HG02623 (cell line): Measurements from ENCODE around the gene EEFSEC.

Experiments used
- ATAC-seq: cut with Tn5 transposase; IDR thresholded peaks from one replicate; pipeline ENCODE4 v1.9.1; 2021; ENCODE audit warnings: moderate library complexity; ENCODE audit not compliant: unreplicated experiment

EEFSEC gene, protein sequence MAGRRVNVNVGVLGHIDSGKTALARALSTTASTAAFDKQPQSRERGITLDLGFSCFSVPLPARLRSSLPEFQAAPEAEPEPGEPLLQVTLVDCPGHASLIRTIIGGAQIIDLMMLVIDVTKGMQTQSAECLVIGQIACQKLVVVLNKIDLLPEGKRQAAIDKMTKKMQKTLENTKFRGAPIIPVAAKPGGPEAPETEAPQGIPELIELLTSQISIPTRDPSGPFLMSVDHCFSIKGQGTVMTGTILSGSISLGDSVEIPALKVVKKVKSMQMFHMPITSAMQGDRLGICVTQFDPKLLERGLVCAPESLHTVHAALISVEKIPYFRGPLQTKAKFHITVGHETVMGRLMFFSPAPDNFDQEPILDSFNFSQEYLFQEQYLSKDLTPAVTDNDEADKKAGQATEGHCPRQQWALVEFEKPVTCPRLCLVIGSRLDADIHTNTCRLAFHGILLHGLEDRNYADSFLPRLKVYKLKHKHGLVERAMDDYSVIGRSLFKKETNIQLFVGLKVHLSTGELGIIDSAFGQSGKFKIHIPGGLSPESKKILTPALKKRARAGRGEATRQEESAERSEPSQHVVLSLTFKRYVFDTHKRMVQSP

DNA sequence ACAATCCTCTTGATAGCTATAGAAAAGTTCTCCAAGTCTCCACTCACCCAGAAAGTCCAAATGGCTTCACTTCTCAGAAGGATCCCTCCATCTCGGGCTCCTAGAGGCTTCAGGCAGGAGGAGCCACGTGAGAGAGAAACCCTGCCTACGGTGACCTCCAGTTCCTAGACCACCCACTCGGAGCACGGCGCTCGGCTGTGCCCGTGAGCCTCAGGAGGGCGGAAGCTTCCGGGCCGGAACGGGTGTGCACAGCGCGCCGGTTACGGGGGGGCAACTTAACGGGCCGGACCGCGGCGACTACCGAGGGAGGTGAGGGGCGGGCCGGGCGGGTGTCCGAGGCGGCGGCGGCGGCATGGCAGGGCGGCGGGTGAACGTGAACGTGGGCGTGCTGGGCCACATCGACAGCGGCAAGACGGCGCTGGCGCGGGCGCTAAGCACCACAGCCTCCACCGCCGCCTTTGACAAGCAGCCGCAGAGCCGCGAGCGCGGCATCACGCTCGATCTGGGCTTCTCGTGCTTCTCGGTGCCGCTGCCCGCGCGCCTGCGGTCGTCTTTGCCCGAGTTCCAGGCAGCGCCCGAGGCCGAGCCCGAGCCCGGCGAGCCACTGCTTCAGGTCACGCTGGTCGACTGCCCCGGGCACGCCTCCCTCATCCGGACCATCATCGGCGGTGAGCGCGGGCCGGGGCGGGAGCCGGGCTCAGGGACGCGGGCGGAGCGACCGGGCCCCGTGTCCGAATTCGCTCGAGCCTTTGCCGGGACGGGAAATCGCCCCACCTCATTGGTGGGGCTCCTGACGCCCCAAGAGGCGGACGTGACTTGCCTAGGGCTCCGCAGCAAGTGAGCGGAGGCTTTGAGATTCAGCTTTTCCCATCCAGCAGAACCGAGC, at the start of gene EEFSEC:
Gene EEFSEC (plus strand): TSS at position 326 of the 886 bp plus-strand sequence. CDS start 27 bp downstream, at position 353.
- ATAC-seq: peak; percentile 93

DNA sequence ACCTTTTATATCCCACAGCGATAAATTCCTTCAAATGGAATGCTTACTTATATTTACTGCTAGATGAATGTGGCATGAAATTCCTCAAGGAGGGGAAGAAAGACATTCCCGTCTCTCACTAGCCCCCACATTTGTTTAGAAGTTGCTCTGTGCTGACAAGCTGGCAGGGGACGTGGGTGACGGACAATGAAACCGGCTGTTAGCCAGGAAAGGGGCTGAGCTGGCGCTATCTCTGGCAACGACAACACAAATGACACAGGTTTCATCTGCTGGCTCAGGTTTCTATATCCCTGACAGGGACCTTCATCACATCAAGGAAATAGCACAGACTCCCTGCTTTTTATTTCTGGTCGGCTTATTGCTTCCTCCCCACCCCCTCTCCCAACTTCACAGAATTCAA, 45.4 kb upstream of the EEFSEC start:
- ATAC-seq: no peak

DNA sequence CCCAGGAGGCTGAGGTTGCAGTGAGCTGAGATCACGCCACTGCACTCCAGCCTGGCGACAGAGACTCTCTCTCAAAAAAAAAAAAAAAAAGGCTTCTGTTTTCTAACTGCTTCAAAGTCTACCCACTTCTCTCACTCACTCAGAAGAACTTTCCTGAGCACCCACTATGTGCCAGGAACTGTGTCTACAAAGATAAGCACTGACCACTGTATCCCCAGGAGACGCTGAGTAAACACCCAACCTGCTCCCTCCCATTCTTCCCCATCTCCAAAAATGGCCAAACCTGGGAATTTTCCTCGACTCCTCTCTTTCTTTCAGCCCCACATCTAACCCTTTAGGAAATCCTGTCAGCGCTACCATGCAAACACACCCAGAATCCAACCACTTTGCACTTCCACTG, 42.1 kb upstream of the EEFSEC start:
- no peak for ATAC-seq

DNA sequence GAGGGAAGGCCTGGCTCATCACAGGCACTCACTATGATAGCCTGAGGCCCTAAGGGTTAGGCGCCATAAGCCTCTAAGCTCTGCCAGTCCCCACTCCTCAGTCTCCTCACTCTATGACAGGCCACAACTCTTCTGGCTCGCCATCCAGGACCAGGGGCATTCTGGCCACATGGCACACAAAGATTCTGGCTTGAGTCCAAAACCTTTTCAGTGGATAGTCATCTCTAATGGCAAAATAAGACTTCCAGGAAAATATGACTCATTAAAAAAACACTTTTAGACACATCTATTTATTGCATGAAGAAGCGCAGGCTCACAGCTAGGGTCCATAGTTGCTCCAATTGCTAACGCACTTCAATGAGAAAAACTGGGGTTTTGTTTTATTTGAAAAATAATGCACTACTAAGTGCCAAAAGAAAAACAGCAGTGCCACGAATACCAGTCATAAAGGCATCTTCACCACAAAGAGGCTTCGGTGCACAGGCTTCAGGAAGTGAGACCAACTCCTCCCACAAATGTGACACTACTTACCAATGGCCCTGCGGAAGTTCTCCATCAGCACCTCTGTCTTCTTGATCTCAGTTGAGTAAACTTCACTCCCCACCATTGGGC, 40.8 kb upstream of the EEFSEC start:
- ATAC-seq: no peak

DNA sequence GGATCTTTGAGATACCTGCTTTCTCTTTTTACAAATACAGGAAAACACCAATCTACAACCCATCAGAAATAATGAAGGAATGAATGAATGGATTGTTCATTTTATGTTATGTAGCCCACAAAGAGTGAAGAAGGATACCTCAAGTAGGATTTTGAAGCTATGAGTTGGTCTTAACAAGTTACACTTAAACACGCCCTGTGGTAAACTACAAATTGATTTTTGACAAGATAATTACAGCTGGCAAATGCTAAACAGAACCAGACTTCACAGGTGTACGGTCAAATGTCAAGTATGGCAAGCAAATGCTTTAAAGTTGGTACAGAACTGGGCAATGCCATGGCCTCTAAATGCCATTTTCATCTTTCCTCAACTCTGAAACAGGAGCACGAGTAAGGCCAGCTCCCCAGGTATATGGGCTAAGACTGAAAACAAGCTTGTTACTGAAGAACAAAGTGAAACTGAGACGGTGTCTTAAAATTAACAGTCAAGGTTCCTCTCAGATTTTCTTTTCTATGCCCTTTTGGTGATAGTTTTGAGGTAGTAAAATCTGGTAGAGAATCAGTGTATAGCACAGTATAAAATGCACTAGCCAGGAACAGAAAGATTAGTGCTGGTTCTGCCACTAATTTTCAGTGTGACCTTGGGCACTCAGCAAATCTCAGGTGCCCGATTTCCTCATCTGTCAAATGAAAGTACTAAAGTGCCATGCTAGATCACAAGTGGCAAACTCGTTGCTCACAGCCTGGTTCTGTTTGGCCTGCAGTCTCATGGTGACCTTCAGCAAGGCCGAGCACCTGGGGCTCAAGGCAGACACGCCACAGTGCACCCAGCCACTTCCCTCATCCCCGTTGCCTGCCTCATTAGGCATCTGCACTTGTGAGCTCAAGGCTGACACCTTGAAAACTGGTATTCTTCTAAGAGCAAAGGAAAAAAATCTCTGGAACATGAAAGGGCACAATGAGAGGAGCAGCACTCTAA, 39.2 kb upstream of the EEFSEC start:
- peak; percentile 47 for ATAC-seq

DNA sequence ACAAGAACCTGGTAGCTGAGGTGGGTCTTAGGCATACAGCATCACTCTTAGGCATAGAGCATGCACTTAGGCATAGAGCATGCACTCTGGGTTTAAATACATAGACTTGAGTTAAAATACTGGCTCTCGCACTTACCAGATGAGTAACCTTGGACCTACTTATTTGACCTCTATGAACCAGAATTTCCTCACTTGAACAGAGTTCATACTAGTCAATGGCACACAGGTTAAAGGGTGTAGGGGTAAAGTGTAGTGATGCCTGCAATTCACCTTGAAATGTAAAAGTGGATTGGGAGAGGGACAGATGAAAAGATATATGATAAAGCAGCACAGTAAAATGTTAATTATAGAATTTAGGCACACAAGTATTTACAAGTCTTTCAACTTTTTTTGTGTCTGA, 31.3 kb upstream of the EEFSEC start:
- ATAC-seq: no peak

DNA sequence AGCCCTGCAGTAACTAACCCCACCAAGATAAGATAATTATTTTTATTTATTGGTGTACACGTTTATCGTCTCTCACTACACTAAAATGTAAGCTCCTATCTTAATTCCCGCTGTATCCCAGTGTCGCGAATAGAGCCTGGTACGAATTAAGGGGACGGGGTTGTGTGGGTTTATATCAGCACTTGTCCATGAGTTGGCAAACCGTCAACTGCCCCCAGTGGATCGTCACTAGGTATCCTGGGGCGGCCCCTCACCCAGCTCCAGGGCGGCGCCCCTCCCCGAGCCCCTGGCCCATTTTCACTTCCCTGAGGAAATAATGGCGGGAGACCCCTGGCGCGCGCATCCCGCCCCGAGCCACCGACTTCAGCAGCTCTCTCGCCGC, 30.1 kb upstream of the EEFSEC start:
- ATAC-seq: no peak

DNA sequence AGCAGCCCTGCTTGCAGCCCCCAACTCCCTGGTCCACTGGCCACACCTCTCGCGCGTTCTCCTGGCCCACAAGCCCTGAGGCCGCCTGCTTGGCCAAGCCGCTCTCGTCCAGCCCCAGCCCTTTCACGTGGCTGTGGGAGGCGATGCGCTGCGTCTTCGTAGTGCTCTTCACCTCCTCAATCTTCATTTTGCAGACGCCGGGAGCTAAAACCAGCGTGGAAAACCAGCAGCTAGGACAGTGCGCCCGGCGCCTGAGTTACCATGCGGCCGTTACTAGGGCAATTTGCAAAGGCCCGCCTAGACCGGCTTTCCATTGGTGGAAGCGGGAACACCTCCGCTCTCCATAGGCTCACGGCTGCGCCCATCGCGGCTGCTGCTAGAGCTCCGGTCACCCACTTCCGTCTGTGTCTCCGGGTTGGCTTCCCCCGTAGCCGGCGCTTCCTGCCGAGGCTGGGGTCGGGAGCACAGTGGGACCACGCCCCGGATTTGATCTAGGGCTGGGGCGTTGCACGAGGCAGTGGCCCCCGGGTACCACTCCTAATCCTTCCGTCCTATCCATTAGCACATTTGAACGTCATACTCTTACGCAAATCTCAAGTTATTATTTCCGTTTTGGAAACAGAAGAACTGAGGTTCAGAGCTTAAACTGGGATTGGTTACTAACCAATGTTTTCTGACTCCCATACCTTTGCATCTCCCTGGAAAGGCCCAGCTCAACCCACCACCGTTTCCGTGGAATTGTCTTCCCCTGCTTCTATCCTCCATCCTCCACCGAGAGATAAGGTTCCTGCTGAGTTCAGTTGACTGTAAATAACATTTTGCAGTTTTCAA, 29.5 kb upstream of the EEFSEC start, which contains the start of gene RUVBL1:
Gene RUVBL1 (minus strand): TSS at position 275 of the 831 bp plus-strand sequence. CDS start 88 bp downstream, at position 187.
- ATAC-seq: peak; percentile 98

DNA sequence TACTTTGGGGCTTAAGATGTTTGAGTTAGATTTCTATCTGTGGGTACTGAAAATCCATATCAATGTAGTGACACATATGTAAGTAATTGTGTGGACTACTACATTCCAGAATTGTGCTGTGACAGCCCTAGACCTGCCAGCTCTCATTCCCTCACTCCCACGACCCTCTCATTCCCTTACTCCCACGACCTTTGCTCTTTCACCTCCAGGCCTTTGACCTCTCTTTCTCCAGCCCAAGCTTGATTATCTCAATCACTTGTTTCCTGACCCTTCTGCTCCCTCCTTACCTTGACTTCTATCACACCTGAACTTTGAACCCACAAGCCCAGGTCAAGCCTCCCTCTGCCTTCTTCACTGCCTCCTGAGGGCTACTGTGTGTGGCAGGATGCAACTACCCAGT, 26.0 kb upstream of the EEFSEC start:
- ATAC-seq: no peak

DNA sequence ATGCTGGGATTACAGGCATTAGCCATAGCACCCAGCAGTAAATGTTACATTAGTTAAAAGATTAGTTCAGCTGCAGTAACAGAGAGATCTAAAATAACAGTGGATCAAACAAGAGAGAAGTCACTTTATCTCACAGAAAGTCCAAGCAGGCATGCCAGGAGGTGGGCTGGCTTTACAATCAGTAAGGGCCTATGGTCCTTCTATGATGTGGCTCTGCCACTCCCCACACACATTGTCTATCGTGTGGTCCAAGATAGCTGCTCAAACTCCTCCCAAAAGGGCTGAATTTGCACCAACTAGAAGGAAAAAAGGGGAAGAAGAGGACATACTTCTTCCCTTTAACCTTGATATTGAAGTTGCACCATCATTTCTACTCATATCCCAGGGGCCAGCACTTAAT, 25.0 kb upstream of the EEFSEC start:
- ATAC-seq: no peak

DNA sequence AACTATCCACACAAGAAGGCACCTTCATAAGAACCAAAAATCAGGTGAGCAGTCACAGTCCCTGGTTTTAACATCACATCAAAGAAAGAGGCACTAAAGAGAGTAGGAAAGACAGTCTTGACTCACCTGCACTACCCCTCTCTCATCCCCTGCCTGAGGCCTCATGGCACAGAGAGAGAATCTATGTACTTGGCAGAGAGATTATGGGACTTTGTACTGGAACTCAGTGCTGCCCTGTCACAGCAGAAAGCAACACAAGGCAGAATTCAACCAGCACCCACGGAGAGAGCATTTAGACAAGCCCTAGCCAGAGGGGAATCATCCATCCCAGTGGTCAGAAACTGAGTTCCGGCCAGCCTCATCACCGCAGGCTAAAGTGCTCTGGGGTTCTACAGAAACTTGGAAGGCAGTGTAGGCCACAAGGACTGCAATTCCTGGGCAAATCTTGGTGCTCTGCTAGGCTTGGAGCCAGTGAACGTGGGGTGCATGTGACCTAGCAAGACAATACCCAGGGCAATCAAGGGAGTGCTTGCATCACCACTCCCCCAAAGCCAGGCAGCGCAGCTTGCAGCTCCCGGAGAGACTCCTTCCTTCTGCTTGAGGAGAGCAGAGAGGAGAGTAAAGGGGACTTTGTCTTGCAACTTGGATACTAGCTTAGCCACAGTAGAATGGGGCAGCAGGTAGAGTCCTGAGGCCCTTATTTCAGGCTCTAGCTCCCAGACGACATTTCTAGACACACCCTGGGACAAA, 21.2 kb upstream of the EEFSEC start:
- ATAC-seq: no peak

DNA sequence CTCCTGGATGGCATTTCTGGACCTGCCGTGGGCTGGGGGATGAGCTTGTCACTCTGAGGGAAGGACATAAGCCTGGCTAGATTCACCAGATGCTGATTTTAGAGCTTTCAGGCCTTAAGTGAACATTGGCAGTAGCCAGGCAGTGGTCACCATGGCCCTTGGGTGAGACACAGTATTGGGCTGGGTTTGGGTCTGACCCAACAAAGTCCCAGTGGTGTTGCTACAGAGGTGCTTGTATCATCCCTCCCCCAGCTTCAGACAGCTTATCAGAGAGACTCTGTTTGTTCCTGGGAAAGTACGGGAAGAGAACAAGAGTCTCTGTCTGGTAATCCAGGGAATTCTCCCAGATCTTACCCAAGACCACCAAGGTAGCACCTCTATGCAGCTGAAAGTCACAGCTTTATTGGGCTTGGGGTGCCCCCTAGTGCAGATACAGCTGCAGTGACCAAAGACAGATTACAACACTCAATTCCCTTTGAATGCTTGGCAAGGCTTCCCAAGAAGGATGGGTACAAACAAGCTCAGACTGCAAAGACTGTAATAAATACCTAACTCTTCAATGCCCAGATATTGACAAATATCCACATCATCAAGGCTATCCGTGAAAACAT, 19.9 kb upstream of the EEFSEC start:
- ATAC-seq: no peak

DNA sequence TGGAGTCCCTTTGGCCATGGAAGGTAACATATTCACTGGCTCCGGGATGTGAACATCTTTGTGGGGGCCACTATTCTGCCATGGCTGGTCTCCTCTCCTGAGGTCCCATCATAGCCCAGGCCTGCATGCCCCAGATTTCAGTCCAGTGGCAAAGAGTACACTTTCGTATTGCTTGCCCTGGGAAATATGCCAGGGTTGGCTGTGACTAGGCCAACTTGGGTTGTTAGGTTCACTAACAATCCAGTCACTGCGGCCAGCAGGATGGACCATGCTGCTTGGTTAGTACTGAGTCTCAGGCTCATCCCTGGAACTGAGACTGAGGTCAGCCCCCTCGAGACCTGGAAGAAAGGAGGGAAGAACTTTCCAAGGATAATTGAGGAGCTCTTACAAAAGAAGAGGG, 9.8 kb upstream of the EEFSEC start:
- no peak for ATAC-seq

DNA sequence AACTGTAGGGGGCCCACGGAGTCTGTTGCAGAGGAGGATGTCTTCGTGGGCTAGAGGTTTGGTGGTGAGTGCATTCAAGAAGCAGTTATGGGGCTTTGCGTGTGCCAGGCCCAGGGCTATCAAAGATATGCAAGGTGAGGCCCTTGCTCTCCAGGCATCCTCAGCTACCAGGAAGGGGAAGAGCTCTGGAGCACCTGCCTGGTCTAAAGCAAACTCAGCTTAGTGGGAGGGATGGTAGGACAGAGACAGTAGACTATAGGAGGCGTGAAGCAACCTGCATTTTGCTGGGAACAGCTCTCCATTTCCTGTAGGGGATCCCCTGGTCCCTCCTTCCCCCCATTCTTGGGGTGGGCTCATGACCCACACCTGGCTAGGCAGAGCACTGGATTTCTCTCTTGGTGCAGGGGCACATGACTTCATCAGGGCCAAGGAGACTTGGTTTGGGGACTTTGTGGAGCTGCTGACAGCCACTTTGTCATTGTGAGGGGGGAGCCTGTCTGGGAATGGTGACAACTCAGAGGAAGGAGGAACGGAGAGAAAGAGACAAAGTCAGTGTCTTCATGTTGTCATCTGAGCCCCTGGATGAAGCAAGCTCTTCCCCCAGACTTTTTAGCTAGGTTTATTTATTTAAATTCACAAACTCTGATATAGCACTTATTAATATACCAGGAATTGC, 8.6 kb upstream of the EEFSEC start:
- ATAC-seq: no peak

DNA sequence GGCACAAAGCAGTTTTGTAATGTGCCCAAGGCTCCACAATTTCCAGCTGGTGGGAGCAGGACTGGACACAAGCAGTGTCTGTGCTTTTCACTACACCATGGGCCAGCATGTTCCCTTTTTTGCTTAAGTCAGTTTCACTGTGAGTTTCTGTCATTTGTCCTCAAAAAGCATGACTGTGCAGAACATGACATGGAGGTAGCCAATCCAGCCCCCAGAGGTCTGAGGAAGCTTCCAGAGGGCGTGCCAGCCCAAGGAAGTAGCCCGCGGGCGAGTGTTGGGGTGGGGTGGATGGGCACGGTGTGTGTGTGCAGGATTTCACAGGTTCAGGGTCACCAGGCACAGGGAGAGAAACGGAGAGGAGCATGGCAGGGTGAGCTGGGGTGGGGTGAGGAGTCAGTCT, 8.0 kb upstream of the EEFSEC start:
- ATAC-seq: no peak

DNA sequence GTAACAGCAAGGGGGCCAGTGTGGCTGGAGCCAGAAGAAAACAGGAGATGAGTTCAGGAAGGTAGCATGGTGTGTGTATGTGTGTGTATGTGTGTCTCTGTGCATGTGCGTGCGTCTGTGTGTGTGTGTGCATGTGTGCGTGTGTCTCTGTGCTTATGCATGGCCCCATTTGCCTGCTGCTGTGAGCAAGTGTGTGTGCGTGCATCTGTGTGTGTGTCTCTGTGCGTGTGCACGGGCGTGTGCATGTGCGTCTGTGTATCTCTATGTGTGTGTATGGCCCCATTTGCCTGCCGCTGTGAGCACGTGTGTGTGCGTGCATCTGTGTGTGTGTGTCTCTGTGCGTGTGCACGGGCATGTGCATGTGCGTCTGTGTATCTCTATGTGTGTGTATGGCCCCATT, 7.1 kb upstream of the EEFSEC start:
- no peak for ATAC-seq

DNA sequence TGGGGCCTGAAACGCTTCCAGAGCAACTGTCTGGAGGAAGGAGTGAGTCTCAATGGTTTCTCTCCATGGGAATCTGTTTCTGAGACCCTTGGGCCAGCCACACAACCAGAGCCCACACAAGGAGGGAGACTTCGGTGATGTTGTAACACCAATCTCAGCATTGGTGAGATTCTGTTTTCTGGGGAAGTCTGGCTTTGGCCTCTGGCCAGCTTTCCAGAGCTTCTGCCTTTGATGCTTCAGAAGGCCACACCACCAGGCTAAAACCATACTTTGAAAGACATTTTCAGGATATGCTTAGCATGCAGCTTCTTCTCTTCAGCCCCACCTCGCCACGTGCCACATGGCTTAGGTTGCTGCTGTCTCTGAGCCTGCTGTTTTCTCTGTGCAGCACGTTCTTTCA, 3.6 kb upstream of the EEFSEC start:
- ATAC-seq: no peak
